ENCODE results near the gene E2F8. TPM values are rescaled to one million over a fixed set of nuclear protein-coding genes. Genes with fewer than 3 reads are reported as not detected.

E2F8 gene
- total and polyA plus RNA-seq, 2 donors (not counting 3 experiments of a cell fraction or from before 2014, with no cell fraction given): 6.5 to 19.1 TPM

DNA sequence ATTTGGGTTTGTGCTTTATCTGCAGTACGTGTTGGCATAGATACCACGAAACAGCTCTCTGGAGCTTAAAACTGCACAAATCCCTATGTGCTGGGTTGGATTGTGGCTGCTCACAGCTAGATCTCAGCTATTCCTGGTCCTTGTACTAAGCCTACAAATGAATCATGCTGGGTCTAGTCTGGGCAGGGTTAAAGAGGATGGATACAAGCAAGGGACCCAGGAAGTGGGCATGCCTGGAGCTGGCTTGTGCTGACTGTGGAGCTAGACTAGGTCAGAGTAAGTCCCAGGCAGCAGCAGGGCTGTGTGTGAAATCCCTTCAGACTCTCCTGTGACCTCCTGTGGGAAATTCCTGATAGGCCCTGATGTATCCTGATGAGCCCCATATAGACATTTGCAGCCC, 3.9 kb upstream of the E2F8 start:
- CTCF ChIA-PET: interaction anchor here (1.3 to 3.7 kb wide), 4 partner anchors 12 to 168 kb away, joined by 3 to 16 read pairs (median 7); no protein-coding TSS in a partner anchor
- DNase-seq (ENCODE audit: low read depth, low spot score) (no peak), FAIRE-seq (no peak)
- H3K4me2 ChIP-seq (ENCODE audit: insufficient read depth, low read length): no peak overlapping the region
- no peak overlapping the region for H3K27ac ChIP-seq (ENCODE audit: insufficient read depth, low read depth, low read length)
- H3K36me3 ChIP-seq (ENCODE audit: control insufficient read depth in 2 of 2, extremely low read depth in 1 of 2, insufficient read depth in 2 of 2, low read length in 2 of 2): no peaks in the 10 kb centered on the region
- POLR2A ChIA-PET: no interaction called here
- peaks cover 7% of the 10 kb centered on the region for H3K4me1 ChIP-seq (ENCODE audit: control insufficient read depth, extremely low read depth, insufficient read depth, low read length)
- dilution Hi-C loops (cut with MboI; ENCODE audit: extremely low pct_ligation_motif_present, low sequenced_read_pairs) (no loop called here), intact Hi-C loops (cut with micrococcal nuclease) (loop anchor here (5.0 kb wide), 2 partner anchors 72 to 198 kb away; no protein-coding TSS in a partner anchor)
- no peaks in the 10 kb centered on the region for H4K20me1 ChIP-seq (replicated peaks; ENCODE audit: control insufficient read depth, extremely low read depth, insufficient read depth, low read length)
- H3K9ac ChIP-seq (replicated peaks; ENCODE audit: extremely low read depth, insufficient read depth, low read length): no peak overlapping the region
- no peak overlapping the region for H2AFZ ChIP-seq (ENCODE audit: low read depth, low read length)
- no peak for TF ChIP-seq JUN (IDR thresholded peaks at IDR 0.05; ENCODE audit: borderline replicate concordance, insufficient read depth, insufficient read length, low read depth)
- TF ChIP-seq POLR2A (IDR thresholded peaks at IDR 0.05; ENCODE audit: low read depth, low read length): no peak
- no peaks in the 10 kb centered on the region for H3K9me3 ChIP-seq (replicated peaks; ENCODE audit: control insufficient read depth, insufficient read depth, low read length)
- peaks cover 0 to 8% of the 10 kb centered on the region in 2 experiments for H3K27me3 ChIP-seq (ENCODE audit: control insufficient read depth in 2 of 2, insufficient read depth in 2 of 2, low read length in 2 of 2)
- BruUV-seq (replicated peaks): no TSS peak
- no peak overlapping the region for H3K4me3 ChIP-seq (replicated peaks in 1 of 3; ENCODE audit: insufficient read depth in 1 of 3, low read depth in 1 of 3, low read length in 3 of 3)
- no peaks in the 10 kb centered on the region for H3K9me1 ChIP-seq (replicated peaks; ENCODE audit: control insufficient read depth, extremely low read depth, insufficient read depth, low read length)
- peaks cover 8% of the 10 kb centered on the region for H3K79me2 ChIP-seq (ENCODE audit: control insufficient read depth, insufficient read depth, low read length)

DNA sequence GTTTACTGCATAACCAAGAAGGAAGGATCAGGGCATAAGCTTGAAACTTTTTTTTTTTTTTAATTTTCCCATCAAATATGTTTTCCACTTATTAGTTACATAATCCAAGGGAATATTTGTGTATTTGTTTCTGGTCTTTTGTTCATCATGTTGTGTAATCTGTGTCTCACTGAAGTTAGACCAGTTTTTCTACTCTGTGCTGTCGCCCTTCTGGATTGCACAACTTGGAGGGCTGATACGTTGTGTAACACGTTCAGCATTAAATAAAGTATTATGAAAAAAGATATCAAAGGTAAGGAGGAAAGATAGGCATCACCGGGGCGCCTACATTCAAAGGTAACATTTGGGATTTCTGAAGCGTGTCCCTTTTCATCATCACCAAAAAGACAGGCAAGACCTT, 3.3 kb upstream of the E2F8 start:
- Histone ChIP-seq H3K4me1 (ENCODE audit: control insufficient read depth, extremely low read depth, insufficient read depth, low read length) (peaks cover 11% of the 10 kb centered on the region), H3K9me3 (replicated peaks; ENCODE audit: control insufficient read depth, insufficient read depth, low read length) (no peaks in the 10 kb centered on the region), H3K4me3 (replicated peaks in 1 of 3; ENCODE audit: insufficient read depth in 1 of 3, low read depth in 1 of 3, low read length in 3 of 3) (no peak overlapping the region), H3K27me3 (ENCODE audit: control insufficient read depth in 2 of 2, insufficient read depth in 2 of 2, low read length in 2 of 2) (peaks cover 0 to 8% of the 10 kb centered on the region in 2 experiments), H3K4me2 (ENCODE audit: insufficient read depth, low read length) (no peak overlapping the region), H2AFZ (ENCODE audit: low read depth, low read length) (no peak overlapping the region), H3K79me2 (ENCODE audit: control insufficient read depth, insufficient read depth, low read length) (peaks cover 13% of the 10 kb centered on the region), H4K20me1 (replicated peaks; ENCODE audit: control insufficient read depth, extremely low read depth, insufficient read depth, low read length) (no peaks in the 10 kb centered on the region), H3K9me1 (replicated peaks; ENCODE audit: control insufficient read depth, extremely low read depth, insufficient read depth, low read length) (no peaks in the 10 kb centered on the region), H3K9ac (replicated peaks; ENCODE audit: extremely low read depth, insufficient read depth, low read length) (no peak overlapping the region), H3K27ac (ENCODE audit: insufficient read depth, low read depth, low read length) (no peak overlapping the region), H3K36me3 (ENCODE audit: control insufficient read depth in 2 of 2, extremely low read depth in 1 of 2, insufficient read depth in 2 of 2, low read length in 2 of 2) (no peaks in the 10 kb centered on the region)
- DNase-seq (ENCODE audit: low read depth, low spot score) (no peak), FAIRE-seq (no peak)
- intact Hi-C loops (cut with micrococcal nuclease): loop anchor here (5.0 kb wide), 2 partner anchors 72 to 198 kb away; no protein-coding TSS in a partner anchor
- TF ChIP-seq, protein P1, sequence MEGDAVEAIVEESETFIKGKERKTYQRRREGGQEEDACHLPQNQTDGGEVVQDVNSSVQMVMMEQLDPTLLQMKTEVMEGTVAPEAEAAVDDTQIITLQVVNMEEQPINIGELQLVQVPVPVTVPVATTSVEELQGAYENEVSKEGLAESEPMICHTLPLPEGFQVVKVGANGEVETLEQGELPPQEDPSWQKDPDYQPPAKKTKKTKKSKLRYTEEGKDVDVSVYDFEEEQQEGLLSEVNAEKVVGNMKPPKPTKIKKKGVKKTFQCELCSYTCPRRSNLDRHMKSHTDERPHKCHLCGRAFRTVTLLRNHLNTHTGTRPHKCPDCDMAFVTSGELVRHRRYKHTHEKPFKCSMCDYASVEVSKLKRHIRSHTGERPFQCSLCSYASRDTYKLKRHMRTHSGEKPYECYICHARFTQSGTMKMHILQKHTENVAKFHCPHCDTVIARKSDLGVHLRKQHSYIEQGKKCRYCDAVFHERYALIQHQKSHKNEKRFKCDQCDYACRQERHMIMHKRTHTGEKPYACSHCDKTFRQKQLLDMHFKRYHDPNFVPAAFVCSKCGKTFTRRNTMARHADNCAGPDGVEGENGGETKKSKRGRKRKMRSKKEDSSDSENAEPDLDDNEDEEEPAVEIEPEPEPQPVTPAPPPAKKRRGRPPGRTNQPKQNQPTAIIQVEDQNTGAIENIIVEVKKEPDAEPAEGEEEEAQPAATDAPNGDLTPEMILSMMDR (IDR thresholded peaks at IDR 0.05; ENCODE audit: extremely low read depth in 1 of 2, insufficient read depth in 1 of 2, low read depth in 1 of 2, low read length in 2 of 2): no peak
- TF ChIP-seq JUN (IDR thresholded peaks at IDR 0.05; ENCODE audit: borderline replicate concordance, insufficient read depth, insufficient read length, low read depth) (no peak), FOS (IDR thresholded peaks at IDR 0.05; ENCODE audit: borderline replicate concordance, insufficient read depth, low read length) (no peak), MYC (IDR thresholded peaks at IDR 0.05; ENCODE audit: low read depth, low read length) (no peak)
- TF ChIP-seq, protein P2, sequence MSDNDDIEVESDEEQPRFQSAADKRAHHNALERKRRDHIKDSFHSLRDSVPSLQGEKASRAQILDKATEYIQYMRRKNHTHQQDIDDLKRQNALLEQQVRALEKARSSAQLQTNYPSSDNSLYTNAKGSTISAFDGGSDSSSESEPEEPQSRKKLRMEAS (IDR thresholded peaks at IDR 0.05; ENCODE audit: insufficient read depth, insufficient read length): no peak
- dilution Hi-C loops (cut with MboI; ENCODE audit: extremely low pct_ligation_motif_present, low sequenced_read_pairs): no loop called here
- ChIA-PET CTCF (interaction anchor here (1.3 to 2.2 kb wide), 3 partner anchors 12 to 167 kb away, joined by 3 to 10 read pairs (median 4); no protein-coding TSS in a partner anchor), POLR2A (no interaction called here)
- BruUV-seq (replicated peaks): no TSS peak

Measured in endothelial cell of umbilical vein (primary cell).